Smooth muscle cell of the pulmonary artery (primary cell): Measurements from ENCODE around the gene TAF1L. TPM values are rescaled to one million over a fixed set of nuclear protein-coding genes. Genes with fewer than 3 reads are reported as not detected.

Experiments used
- total RNA-seq: library from RNA; depleted of rRNA; stranded (reverse); fragments of >200 nt; gene quantifications from 2 replicates; pipeline ENCODE4 v1.2.3, GENCODE V29; 2014

Gene TAF1L, protein sequence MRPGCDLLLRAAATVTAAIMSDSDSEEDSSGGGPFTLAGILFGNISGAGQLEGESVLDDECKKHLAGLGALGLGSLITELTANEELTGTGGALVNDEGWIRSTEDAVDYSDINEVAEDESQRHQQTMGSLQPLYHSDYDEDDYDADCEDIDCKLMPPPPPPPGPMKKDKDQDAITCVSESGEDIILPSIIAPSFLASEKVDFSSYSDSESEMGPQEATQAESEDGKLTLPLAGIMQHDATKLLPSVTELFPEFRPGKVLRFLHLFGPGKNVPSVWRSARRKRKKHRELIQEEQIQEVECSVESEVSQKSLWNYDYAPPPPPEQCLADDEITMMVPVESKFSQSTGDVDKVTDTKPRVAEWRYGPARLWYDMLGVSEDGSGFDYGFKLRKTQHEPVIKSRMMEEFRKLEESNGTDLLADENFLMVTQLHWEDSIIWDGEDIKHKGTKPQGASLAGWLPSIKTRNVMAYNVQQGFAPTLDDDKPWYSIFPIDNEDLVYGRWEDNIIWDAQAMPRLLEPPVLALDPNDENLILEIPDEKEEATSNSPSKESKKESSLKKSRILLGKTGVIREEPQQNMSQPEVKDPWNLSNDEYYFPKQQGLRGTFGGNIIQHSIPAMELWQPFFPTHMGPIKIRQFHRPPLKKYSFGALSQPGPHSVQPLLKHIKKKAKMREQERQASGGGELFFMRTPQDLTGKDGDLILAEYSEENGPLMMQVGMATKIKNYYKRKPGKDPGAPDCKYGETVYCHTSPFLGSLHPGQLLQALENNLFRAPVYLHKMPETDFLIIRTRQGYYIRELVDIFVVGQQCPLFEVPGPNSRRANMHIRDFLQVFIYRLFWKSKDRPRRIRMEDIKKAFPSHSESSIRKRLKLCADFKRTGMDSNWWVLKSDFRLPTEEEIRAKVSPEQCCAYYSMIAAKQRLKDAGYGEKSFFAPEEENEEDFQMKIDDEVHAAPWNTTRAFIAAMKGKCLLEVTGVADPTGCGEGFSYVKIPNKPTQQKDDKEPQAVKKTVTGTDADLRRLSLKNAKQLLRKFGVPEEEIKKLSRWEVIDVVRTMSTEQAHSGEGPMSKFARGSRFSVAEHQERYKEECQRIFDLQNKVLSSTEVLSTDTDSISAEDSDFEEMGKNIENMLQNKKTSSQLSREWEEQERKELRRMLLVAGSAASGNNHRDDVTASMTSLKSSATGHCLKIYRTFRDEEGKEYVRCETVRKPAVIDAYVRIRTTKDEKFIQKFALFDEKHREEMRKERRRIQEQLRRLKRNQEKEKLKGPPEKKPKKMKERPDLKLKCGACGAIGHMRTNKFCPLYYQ (N-terminal part only)
- under 0.01 TPM in 1 of 2 replicates, not detected in the other for total RNA-seq

GRCh38 chr9:32635362-32635761, at the start of gene TAF1L:
Gene TAF1L, minus strand, starts transcription at chr9:32635669. Its CDS starts 90 bp downstream, at chr9:32635579.

Other genes starting within 250 kb of the TAF1L start
- gene RIGI, start 109.5 kb downstream of the TAF1L start, total RNA-seq, result 6.7 and 7.4 TPM in 2 replicates
- gene SMIM27, start 83.3 kb downstream of the TAF1L start, total RNA-seq, result 2.9 and 3.5 TPM in 2 replicates
- 24.3 and 26.7 TPM in 2 replicates for gene TOPORS, start 83.1 kb downstream of the TAF1L start, total RNA-seq
- 27.4 and 31.9 TPM in 2 replicates for gene NDUFB6, start 62.5 kb downstream of the TAF1L start, total RNA-seq
- not detected in 2 replicates for gene TMEM215, start 147.9 kb upstream of the TAF1L start, total RNA-seq